Endodermal cell (in vitro differentiated cells): Measurements from ENCODE around the gene CCDC88A. TPM values are rescaled to one million over a fixed set of nuclear protein-coding genes. Genes with fewer than 3 reads are reported as not detected.

Source experiments
- DNase-seq: peaks from one replicate; pipeline ENCODE4 v3.0.0-alpha.2; 2017
- H3K27ac ChIP-seq: 2 replicates; pipeline ENCODE4 v1.5.1; 2013; ENCODE audit warnings: mild to moderate bottlenecking, low read depth, low read length, moderate library complexity
- H3K27me3 ChIP-seq: 2 replicates; pipeline ENCODE4 v1.6.1; 2013; ENCODE audit warnings: mild to moderate bottlenecking, low read length, moderate library complexity; ENCODE audit not compliant: insufficient read depth, control insufficient read depth, poor library complexity, severe bottlenecking
- H3K36me3 ChIP-seq: 2 replicates; pipeline ENCODE4 v1.7.0; 2013; ENCODE audit warnings: mild to moderate bottlenecking, low read length, moderate library complexity; ENCODE audit not compliant: control insufficient read depth, insufficient read depth
- H3K4me1 ChIP-seq: one replicate; pipeline ENCODE4 v1.7.0; 2013; ENCODE audit warnings: low read length; ENCODE audit not compliant: control insufficient read depth, insufficient read depth
- H3K4me3 ChIP-seq: 2 replicates; pipeline ENCODE4 v1.5.1; 2013; ENCODE audit warnings: mild to moderate bottlenecking, low read length, moderate library complexity
- H3K9ac ChIP-seq: 2 replicates; pipeline ENCODE4 v1.6.1; 2013; ENCODE audit warnings: mild to moderate bottlenecking, low read length, moderate library complexity; ENCODE audit not compliant: poor library complexity, severe bottlenecking; ENCODE audit errors: extremely low read depth
- H3K9me3 ChIP-seq: 2 replicates; pipeline ENCODE4 v1.6.1; 2013; ENCODE audit warnings: mild to moderate bottlenecking, low read length, moderate library complexity; ENCODE audit not compliant: control insufficient read depth
- H3K27ac Mint-ChIP-seq: 2 replicates; pipeline ENCODE4 v1.8.0; 2020; ENCODE audit warnings: mixed read lengths
- H3K27me3 Mint-ChIP-seq: 2 replicates; pipeline ENCODE4 v1.8.0; 2021; ENCODE audit warnings: mild to moderate bottlenecking, mixed read lengths; ENCODE audit not compliant: insufficient read depth
- H3K36me3 Mint-ChIP-seq: 2 replicates; pipeline ENCODE4 v1.8.0; 2020; ENCODE audit warnings: low read depth, mixed read lengths
- H3K4me1 Mint-ChIP-seq: 2 replicates; pipeline ENCODE4 v1.8.0; 2020; ENCODE audit warnings: mixed read lengths
- H3K4me3 Mint-ChIP-seq: 2 replicates; pipeline ENCODE4 v1.8.0; 2020; ENCODE audit warnings: mild to moderate bottlenecking, moderate library complexity, mixed read lengths
- H3K9me3 Mint-ChIP-seq: 2 replicates; pipeline ENCODE4 v1.8.0; 2020; ENCODE audit warnings: mild to moderate bottlenecking, mixed read lengths
- CTCF ChIP-seq: fragments of 200-600 bp; sonication (generic); conservative IDR thresholded peaks from 2 replicates; pipeline ENCODE4 v1.5.0; 2021; ENCODE audit warnings: antibody characterized with exemption, mild to moderate bottlenecking
- WGBS, 2 experiments: methylation state at CpG; one replicate each; pipeline versions ENCODE4 v1.1.5 to v1.1.7; 2013; ENCODE audit warnings: missing lambda C conversion rate in 2 of 2, mixed read lengths in 1 of 2; ENCODE audit not compliant: insufficient coverage in 1 of 2, insufficient read length in 1 of 2; 5-methylcytosine and 5-hydroxymethylcytosine counted together
- long read RNA-seq, 4 experiments: library from polyadenylated mRNA in 2 of 4; library from RNA in 1 of 4; library from capped mRNA in 1 of 4; stranded (forward) in 3 of 4; unstranded in 1 of 4; transcript quantifications; one replicate each; pipeline ENCODE4 v2.0.0, GENCODE V29; 2020 to 2021; ENCODE audit warnings: inconsistent platforms in 1 of 4
- polyA plus RNA-seq, 2 experiments: library from polyadenylated mRNA; stranded (reverse); fragments of 50-300 nt; gene quantifications; one replicate each; pipeline ENCODE4 v1.2.3, GENCODE V29; 2013
- total RNA-seq, 2 donors: library from RNA; stranded (reverse); fragmentation: NEBNext Ultra II Directional in 1 of 2; extraction: Animal tissue kit (Norgen Biotek cat#: 25700) in 1 of 2; gene quantifications; 2 replicates in 1 of 2; 3 replicates in 1 of 2; pipeline ENCODE4 v1.2.1, GENCODE V29; 2021

Gene CCDC88A
- 10 to 100 TPM; 84.2 to 88.4 TPM for total RNA-seq
- 65.0 TPM for polyA plus RNA-seq (2013, experiment 1 of 2)
- 76.1 TPM for polyA plus RNA-seq (2013, experiment 2 of 2)
- long read RNA-seq, experiment 1, full-length matches to known transcripts = 4 of 20 reads
- long read RNA-seq, experiment 1, partial matches to known transcripts = 5 of 20 reads
- long read RNA-seq, experiment 1, other reads (novel, unspliced or antisense) = 11 of 20 reads
- long read RNA-seq, experiment 2, full-length matches to known transcripts = 6 of 41 reads
- long read RNA-seq, experiment 2, partial matches to known transcripts = 19 of 41 reads
- long read RNA-seq, experiment 2, other reads (novel, unspliced or antisense) = 16 of 41 reads
- long read RNA-seq, experiment 3, partial matches to known transcripts = 54 of 61 reads
- long read RNA-seq, experiment 3, other reads (novel, unspliced or antisense) = 6 of 61 reads
- long read RNA-seq, experiment 4, partial matches to known transcripts = 40 of 52 reads
- long read RNA-seq, experiment 4, other reads (novel, unspliced or antisense) = 6 of 52 reads

DNA sequence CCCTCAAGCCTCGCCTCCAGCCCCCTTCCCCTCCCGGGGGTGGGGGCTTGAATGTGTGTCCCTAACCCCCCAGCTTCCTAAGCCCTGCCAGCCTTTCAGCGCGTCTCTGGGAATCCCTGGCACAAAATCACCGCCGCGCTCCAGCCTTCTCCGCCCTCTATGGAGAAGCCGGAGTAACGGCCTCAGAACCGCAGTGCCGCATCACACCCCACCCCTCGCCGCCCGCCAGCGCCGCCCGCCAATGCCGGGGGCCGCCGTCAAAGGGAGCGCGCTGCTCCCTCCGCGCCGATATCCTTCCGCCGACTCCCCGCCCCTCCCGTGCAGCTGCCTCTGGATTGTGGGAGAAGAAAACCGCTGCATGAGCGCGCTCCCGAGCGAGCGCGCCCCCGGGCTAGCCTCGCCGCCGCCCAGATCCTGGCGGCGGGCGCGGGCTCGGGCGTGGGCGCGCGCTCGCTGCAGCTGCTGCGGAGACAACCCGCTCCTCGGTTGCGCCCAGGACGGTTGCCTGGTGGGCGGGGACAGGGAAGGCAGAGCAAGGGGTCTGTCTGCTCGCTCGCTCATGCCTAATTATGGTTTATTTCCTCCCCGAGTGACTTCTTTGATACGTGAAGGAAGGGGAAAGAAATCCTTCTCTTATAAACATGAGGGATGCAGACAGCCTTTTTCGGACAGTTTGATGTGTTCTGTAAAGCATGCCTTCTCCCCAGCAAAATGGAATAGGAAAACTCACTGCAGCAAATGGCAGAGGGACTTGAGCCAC is at the start of gene CCDC88A:
Gene CCDC88A (minus strand): TSS at position 178 of the 760 bp plus-strand sequence. CDS start 777 bp downstream, outside the sequence.
- Histone ChIP-seq H3K9ac (peak within 1 kb of the TSS; percentile 72), H3K27me3 (no peaks in the 10 kb centered on the region), H3K9me3 (no peaks in the 10 kb centered on the region), H3K4me3 (peak within 1 kb of the TSS; percentile 92), H3K27ac (peak within 1 kb of the TSS; percentile 91), H3K36me3 (no peaks in the 10 kb centered on the region), H3K4me1 (no peaks in the 10 kb centered on the region)
- Mint-ChIP-seq H3K27ac (peak within 1 kb of the TSS; percentile 93), H3K4me3 (peak within 1 kb of the TSS; percentile 92), H3K4me1 (peaks cover 13% of the 10 kb centered on the region), H3K27me3 (no peaks in the 10 kb centered on the region), H3K9me3 (no peaks in the 10 kb centered on the region), H3K36me3 (no peaks in the 10 kb centered on the region)
- TF ChIP-seq CTCF = peak; percentile 47
- peak; percentile 99 for DNase-seq
- WGBS, 2 experiments = 0% methylated on average over 14 to 62 of the region's 62 CpGs

GRCh38 chr2:55461679-55462078 is 42.0 kb upstream of the CCDC88A start:
- peaks cover 30% of the 10 kb centered on the region for H3K9me3 Mint-ChIP-seq
- H3K4me3 Mint-ChIP-seq = no peak overlapping the region
- Histone ChIP-seq H3K27me3 (no peaks in the 10 kb centered on the region), H3K9me3 (peaks cover 10% of the 10 kb centered on the region), H3K27ac (no peak overlapping the region), H3K36me3 (no peaks in the 10 kb centered on the region), H3K4me1 (no peaks in the 10 kb centered on the region), H3K9ac (no peak overlapping the region), H3K4me3 (no peak overlapping the region)
- H3K27ac Mint-ChIP-seq = no peak overlapping the region
- no peak for DNase-seq
- WGBS, 2 experiments = 83% methylated on average over 2 of the region's 2 CpGs; no CpG with 5 or more reads in 1 of the 2 experiments
- no peaks in the 10 kb centered on the region for H3K4me1 Mint-ChIP-seq
- peaks cover 8% of the 10 kb centered on the region for H3K27me3 Mint-ChIP-seq
- no peaks in the 10 kb centered on the region for H3K36me3 Mint-ChIP-seq
- no peak for TF ChIP-seq CTCF

DNA sequence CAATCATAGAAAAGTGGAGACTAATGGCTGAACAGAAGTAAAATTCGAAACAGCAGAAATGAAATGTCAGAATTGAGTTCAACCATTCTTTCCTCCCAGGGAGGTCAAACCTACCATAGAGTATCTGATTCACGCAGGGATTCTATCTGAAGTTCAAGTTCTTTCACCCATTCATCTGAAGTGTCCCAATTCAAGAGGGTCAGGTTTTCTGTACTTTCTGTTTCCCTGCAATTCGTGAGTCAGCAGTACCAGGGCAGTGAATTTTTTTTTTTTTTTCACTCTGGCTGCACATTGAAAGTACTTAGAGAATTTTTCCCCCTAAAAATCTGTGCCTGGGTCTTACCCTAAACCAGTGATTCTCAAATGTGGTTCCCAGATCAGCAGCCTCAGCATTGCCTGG is 40.9 kb upstream of the CCDC88A start:
- Histone ChIP-seq H3K36me3 (no peaks in the 10 kb centered on the region), H3K4me1 (no peaks in the 10 kb centered on the region), H3K27ac (no peak overlapping the region), H3K9me3 (peaks cover 10% of the 10 kb centered on the region), H3K4me3 (no peak overlapping the region), H3K27me3 (no peaks in the 10 kb centered on the region), H3K9ac (no peak overlapping the region)
- no peaks in the 10 kb centered on the region for H3K4me1 Mint-ChIP-seq
- H3K9me3 Mint-ChIP-seq = peaks cover 25% of the 10 kb centered on the region
- TF ChIP-seq CTCF = no peak
- H3K27ac Mint-ChIP-seq = no peak overlapping the region
- peaks cover 8% of the 10 kb centered on the region for H3K27me3 Mint-ChIP-seq
- no peaks in the 10 kb centered on the region for H3K36me3 Mint-ChIP-seq
- no peak for DNase-seq
- no peak overlapping the region for H3K4me3 Mint-ChIP-seq
- WGBS, 2 experiments = 91 to 97% methylated on average over 3 of the region's 3 CpGs
